ENCODE measurements around the gene KRT79. TPM values are rescaled to one million over a fixed set of nuclear protein-coding genes. Genes with fewer than 3 reads are reported as not detected.
A peak's percentile ranks its signal among the peaks of the same experiment; 100 is the strongest.
"Not testable (repeated sequence)": the region's sequence is repeated elsewhere in the genome, so short reads cannot be mapped to it uniquely, and the experiment has no call there.

KRT79 gene
- total RNA-seq, 6 donors from 2014 or later, result 0.30 to 8.9 (median 1.3) TPM; not detected in 2

DNA sequence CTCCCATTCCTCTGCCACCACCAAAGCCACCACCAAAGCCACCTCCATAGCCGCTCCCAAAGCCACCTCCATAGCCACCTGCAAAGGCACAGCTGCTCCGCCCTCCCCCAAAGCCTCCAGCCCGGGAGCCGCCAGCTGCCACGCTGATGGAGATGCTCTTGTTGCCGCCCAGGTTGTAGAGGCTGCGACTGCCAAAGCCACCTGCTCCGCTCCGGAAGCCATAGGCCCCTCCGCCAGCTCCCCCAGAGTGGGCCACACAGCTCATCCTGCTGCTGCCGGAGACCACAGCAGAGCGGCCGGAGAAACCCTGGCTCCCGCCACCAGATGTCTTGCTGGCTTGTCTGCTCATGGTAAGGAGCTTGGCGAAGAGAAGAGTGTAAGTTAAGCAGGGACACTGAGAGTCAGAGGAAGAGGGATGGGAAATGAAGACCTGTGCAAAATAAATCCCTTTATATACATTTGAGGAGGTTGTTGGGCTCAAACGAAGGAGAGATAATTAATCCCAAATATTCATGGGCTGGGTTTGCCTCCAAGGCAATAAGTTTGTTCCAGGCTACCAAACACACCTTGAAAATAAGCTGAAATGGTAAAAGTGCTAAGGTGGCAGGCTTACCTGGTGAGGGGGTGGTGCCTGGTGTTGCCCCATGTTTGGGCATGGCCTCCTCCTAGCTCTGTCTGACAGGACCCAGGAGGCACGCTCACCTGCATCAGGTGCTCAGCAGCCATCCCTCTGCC is 38.2 kb downstream of the KRT79 start, which contains the start of gene KRT3:
TSS of gene KRT3 (minus strand) at position 424 of the 735 bp plus-strand sequence. CDS start at position 349, 75 bp downstream.
- DNase-seq (peak in 1 of 2 donors; percentile 56), ATAC-seq (ENCODE audit: low FRiP score in 2 of 2) (no peak)
- peaks cover 0 to 4% (median under 1%) of the 10 kb centered on the region in 4 donors for H3K27me3 ChIP-seq
- 95 to 96% methylated on average over 16 to 17 of the region's 17 CpGs for WGBS, 2 donors
- H3K9me3 ChIP-seq, result no peaks in the 10 kb centered on the region
- H3K4me1 ChIP-seq, result peaks cover 6 to 16% (median 13%) of the 10 kb centered on the region in 4 donors
- no peaks in the 10 kb centered on the region for H3K36me3 ChIP-seq
- no peak within 1 kb of the TSS for H3K27ac ChIP-seq
- H3K4me3 ChIP-seq, result no peak within 1 kb of the TSS
- no peak for TF ChIP-seq POLR2A (IDR thresholded peaks at IDR 0.05)
- TF ChIP-seq, protein P1, sequence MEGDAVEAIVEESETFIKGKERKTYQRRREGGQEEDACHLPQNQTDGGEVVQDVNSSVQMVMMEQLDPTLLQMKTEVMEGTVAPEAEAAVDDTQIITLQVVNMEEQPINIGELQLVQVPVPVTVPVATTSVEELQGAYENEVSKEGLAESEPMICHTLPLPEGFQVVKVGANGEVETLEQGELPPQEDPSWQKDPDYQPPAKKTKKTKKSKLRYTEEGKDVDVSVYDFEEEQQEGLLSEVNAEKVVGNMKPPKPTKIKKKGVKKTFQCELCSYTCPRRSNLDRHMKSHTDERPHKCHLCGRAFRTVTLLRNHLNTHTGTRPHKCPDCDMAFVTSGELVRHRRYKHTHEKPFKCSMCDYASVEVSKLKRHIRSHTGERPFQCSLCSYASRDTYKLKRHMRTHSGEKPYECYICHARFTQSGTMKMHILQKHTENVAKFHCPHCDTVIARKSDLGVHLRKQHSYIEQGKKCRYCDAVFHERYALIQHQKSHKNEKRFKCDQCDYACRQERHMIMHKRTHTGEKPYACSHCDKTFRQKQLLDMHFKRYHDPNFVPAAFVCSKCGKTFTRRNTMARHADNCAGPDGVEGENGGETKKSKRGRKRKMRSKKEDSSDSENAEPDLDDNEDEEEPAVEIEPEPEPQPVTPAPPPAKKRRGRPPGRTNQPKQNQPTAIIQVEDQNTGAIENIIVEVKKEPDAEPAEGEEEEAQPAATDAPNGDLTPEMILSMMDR (IDR thresholded peaks at IDR 0.05), result no peak
- no peak for TF ChIP-seq POLR2AphosphoS5 (IDR thresholded peaks at IDR 0.05)
- TF ChIP-seq EP300 (IDR thresholded peaks at IDR 0.05), result no peak

DNA sequence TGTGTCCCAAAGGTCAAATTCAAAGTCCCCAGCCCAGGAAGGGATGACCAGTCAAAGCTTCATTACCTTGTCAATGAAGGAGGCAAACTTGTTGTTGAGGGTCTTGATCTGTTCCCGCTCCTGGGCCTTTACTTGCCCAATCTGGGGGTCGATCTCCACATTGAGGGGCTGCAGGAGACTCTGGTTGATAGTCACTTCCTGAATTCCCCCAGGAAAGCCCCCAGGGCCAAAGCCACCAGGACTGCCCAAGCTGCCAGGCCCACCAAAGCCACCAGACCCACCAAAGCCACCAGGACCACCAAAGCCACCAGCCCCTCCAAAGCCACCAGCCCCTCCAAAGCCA is 38.8 kb downstream of the KRT79 start:
- not testable (repeated sequence) for ATAC-seq (ENCODE audit: low FRiP score in 2 of 2); H3K27ac ChIP-seq; H3K9me3 ChIP-seq; H3K36me3 ChIP-seq; H3K27me3 ChIP-seq; H3K4me3 ChIP-seq; DNase-seq
- peaks cover 3 to 12% (median 8%) of the 10 kb centered on the region in 4 donors for H3K4me1 ChIP-seq
- 88 to 100% methylated on average over 1 to 2 of the region's 2 CpGs for WGBS, 2 donors

DNA sequence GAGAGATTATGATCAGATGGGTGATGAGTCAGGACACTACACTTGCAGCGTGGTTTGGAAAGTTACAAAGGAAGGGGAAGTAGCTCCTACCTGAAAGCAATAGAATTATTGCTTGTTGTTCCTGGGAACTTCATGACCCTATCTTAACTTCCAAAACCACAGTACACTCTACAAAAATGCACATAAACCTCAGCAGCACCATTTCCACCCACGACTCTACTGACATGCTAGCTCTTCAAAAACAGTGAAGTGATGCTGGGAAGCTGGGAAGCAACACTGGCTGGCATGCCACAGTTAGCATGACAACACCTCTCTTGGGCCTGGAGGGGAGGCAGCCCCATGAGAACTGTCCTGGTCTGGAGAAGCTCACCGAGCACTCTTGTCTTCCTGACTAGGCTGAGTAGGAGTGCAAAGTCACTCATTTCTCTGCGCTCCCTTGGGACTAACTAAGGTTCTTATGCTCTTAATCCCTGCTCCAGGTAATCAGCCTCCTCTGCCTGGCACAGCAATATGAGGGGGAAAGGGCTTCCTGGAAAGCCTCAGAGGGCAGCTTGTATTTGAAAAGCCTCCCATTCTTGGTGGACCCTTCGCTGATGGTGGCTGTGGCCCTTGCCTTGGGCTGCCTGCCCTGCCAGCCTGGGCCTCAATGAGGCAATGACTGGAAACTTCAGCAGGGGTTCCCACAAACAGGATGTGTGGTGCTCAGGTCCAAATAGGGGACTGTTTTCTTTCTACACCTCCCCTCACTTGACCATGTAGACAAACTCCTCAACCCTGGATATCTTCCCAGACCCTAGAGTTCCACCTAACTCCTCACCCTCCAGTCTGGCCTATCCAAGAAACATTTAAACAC is 39.4 kb downstream of the KRT79 start:
- Histone ChIP-seq H3K27me3 (peaks cover 0 to 14% (median 2%) of the 10 kb centered on the region in 4 donors), H3K4me3 (no peak overlapping the region), H3K27ac (no peak overlapping the region), H3K36me3 (no peaks in the 10 kb centered on the region), H3K9me3 (no peaks in the 10 kb centered on the region), H3K4me1 (peaks cover 2 to 12% (median 8%) of the 10 kb centered on the region in 4 donors)
- DNase-seq (no peak), ATAC-seq (ENCODE audit: low FRiP score in 2 of 2) (no peak)
- WGBS, 2 donors, result 76 to 86% methylated on average over 4 to 5 of the region's 5 CpGs
- TF ChIP-seq POLR2AphosphoS5 (IDR thresholded peaks at IDR 0.05) (no peak), EP300 (IDR thresholded peaks at IDR 0.05) (no peak), POLR2A (IDR thresholded peaks at IDR 0.05) (no peak)
- TF ChIP-seq, protein P1 (IDR thresholded peaks at IDR 0.05), result no peak

DNA sequence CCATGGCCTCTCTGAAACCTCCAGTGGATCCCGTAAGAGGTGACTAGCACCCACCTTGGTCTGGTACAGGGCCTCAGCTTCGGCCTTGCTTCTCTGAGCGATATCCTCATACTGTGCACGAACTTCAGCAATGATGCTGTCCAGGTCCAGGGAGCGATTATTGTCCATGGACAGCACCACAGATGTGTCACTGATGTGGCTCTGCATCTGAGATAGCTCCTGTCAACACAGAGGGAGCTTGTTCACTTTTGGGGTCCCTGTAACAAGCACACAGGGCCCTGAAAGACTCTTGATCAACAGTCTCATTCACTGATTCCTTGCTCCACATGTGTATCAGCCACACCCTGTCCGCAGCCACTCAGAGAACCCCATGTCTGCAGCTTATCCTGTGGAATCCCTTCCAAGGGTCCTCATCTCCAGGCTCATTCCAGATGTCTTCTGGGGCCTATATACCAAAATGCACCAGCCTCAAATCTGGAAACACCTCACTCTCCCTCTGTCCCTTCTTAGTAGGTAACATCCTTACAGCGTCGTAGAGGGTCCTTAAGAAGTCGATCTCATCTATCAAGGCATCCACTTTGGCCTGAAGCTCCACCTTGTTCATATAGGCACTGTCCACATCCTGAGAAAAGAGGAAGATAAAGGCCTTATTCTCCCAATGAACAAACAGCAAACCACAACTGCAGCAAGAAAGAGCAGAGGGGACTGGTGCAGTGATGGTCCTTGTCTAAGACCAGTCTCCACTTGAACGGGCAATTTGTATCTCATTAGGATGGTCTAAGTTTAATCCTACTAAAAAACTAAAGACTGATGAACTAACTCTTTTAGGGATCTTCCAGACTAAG is 41.7 kb downstream of the KRT79 start:
- Histone ChIP-seq H3K36me3 (no peaks in the 10 kb centered on the region), H3K4me3 (no peak overlapping the region), H3K4me1 (peaks cover 2 to 13% (median 6%) of the 10 kb centered on the region in 4 donors), H3K27ac (no peak overlapping the region), H3K27me3 (peaks cover 0 to 24% (median 2%) of the 10 kb centered on the region in 4 donors), H3K9me3 (no peaks in the 10 kb centered on the region)
- DNase-seq (no peak), ATAC-seq (ENCODE audit: low FRiP score in 2 of 2) (no peak)
- TF ChIP-seq, protein P1 (IDR thresholded peaks at IDR 0.05), result no peak
- no peak for TF ChIP-seq EP300 (IDR thresholded peaks at IDR 0.05)
- no peak for TF ChIP-seq POLR2AphosphoS5 (IDR thresholded peaks at IDR 0.05)
- TF ChIP-seq POLR2A (IDR thresholded peaks at IDR 0.05), result no peak
- 79 to 90% methylated on average over 5 to 10 of the region's 10 CpGs for whole genome bisulfite sequencing, 2 donors
